GM19025 (cell line): ENCODE data around the gene ERI2.
A peak's percentile ranks its signal among the peaks of the same experiment; 100 is the strongest.
"Not testable (repeated sequence)": the region's sequence is repeated elsewhere in the genome, so short reads cannot be mapped to it uniquely, and the experiment has no call there.

Experiments
- ATAC-seq: cut with Tn5 transposase; IDR thresholded peaks from one replicate; pipeline ENCODE4 v1.9.1; 2021; ENCODE audit warnings: mild to moderate bottlenecking, low read depth, moderate library complexity; ENCODE audit not compliant: unreplicated experiment

The ERI2 gene

DNA sequence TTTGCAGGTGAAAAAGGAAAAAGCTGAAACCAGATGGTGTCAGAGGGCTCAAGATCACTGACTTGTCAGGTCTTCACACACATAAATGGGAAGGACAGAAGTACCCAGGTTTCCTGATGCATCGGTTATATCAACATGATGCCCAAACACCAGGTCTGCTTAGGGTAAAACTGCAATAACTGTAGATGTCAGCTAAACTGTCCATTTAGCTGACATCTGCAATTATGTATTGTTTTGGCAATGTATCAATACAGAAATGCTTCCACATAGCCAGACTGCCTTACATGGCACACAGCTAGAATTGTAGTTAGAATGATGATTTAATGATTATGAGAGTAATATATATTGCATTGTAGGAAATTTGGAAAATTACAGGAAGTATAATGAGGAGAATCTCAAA is 37.5 kb downstream of the ERI2 start:
- ATAC-seq: no peak

DNA sequence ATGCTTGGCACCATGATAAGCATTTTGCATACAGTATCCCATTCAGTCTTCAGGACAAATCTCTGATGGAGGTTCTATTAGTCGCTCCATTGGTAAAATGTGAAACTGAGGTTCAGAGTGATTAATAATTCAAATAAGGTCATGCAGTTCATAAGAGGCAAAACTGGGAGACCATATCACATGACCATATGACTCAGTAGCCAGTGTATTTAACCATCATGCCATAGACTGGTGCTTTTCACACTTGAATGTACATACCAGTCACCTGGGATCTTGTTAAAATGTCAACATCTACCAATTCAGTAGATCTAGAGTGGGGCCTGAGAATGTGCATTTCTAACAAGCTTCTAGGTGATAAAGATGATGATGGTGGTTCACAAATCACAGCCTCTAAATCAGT is 38.2 kb downstream of the ERI2 start:
- ATAC-seq: no peak

DNA sequence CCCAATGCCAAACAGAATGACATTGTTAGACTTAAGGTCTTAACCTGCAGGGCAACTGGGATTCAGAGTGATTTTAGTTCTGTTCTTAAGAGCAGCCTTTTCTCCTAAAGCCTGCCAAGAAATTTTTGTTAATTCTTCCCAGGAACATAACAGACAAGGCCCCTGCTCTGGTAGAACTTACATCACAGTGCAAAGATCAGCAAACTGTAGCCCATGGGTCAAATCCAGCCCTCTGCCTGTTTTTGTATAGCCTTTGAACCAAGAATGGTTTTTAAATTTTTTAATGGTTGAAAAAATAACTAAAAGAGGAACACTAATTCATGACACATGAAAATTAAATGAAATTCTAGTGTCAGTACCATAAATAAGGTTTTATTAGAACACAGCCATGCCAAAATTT is 38.7 kb downstream of the ERI2 start:
- no peak for ATAC-seq

DNA sequence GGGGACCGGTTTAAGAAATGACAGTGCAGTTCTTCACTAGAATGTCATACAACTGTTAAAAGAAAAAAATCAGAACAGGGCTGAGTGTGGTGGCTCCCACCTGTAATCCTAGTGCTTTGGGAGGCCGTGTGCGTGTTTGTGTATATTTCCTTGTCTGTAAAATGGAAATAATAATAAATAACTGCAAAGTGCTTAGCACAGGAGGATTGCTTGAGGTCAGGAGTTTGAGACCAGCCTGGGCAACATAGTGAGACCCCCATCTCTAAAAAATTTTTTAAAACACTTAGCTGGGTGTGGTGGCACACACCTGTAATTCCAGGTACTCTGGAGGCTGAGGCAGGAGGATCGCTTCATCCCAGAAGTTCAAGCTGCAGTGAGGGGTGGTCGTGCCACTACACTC is 40.0 kb downstream of the ERI2 start:
- ATAC-seq: no peak

DNA sequence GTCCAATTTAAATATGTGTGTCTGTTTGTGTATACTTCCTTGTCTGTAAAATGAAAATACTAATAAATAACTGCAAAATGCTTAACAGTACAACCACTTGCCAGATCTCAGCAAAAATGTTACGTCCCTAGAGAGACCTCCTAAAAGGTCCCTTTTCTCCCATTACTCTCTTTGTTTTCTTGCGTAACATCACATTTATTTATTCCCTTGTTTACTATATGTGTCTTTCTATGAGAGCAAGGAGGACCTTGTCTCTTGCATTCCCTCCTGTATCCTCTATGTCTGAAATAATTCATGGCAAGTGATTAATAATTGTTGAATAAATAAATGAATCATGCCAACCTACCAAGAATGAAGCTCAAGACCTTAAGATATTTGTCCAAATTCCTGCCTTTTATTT is 40.5 kb downstream of the ERI2 start:
- no peak for ATAC-seq

DNA sequence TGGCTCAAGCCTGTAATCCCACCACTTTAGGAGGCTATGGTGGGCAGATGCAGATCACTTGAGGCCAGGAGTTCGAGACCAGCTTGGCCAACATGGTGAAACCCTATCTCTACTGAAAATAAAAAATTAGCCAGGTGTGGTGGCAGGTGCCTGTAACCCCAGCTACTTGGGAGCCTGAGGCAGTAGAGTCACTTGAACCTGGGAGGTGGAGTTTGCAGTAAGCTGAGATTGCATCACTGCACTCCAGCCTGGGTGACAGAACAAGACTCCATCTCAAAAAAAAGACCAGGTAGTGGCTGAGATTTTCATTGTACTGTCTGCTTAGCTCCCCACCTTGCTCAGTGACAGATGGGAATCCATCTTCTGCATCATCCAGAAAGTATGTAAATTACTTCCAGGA is 41.8 kb downstream of the ERI2 start:
- not testable (repeated sequence) for ATAC-seq

DNA sequence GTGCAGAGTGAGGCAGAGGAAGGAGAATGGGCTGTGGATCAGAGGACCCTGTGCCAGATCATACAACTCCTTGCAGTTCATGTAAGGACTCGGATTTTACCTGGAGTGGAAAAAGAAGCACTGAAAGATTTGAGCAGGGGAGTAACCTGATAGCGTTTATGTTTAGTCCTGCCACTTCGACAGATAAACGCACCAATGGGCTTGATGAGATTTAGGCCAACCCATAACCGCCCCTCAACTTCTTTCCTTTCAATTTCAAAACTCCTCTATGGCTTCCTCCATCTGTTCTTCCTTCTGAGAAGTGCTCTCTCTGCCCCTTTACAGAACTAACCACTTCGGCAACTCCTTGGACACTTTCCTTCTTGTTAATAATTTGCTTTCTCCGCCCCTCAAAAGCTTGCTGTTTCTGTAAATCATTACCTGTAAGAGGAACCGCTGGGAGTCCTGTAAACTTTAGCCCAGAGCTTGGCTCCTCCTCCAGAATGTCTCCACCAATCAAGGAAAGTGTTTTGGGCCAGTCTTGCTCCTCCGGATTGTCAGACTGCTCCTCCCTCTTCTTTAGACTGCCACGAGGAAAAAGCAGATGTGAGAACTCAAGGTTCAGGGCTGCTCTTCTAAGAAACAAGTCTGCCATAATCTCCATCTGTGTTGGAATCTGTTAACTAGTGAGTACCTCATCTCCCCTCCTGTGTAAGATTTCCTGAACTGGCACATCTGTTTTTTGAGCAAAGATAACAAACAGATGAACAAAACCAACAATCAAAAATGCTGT is 42.6 kb downstream of the ERI2 start, which contains the start of gene ACSM3:
TSS of gene ACSM3 (plus strand) at position 554 of the 772 bp plus-strand sequence. CDS start 6,021 bp downstream, outside the sequence.
- ATAC-seq: peak; percentile 95

DNA sequence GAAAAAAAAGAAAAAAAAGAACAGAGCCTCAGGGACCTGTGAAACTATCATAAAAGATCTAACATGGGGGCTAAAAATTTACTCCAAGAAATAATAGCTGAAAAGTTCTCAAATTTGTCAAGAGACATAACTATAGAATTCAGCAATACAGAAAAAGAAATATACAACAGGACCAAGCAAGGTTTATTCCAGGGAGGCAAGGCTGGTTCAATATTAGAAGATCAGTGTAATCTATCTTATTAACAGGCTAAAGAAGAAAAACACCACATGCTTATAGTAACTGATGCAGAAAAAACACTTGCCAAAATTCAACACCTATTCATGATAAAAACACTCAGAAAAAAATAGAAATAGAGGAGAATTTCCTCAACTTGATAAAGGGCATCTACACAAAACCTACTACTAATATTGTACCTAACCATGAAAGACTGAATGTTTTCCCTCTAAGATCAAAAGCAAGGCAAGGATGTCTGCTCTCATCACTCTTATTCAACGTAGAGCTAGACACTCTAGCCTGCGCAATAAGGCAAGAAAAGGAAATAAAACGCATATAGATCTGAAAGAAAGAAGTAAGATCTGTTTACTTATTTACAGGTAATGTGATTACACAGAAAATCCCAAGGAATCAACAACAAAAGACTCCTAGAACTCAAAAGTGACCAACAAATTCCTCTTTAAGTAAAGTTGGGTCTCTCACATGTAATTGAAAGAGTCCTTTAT is 43.7 kb downstream of the ERI2 start:
- no peak for ATAC-seq

DNA sequence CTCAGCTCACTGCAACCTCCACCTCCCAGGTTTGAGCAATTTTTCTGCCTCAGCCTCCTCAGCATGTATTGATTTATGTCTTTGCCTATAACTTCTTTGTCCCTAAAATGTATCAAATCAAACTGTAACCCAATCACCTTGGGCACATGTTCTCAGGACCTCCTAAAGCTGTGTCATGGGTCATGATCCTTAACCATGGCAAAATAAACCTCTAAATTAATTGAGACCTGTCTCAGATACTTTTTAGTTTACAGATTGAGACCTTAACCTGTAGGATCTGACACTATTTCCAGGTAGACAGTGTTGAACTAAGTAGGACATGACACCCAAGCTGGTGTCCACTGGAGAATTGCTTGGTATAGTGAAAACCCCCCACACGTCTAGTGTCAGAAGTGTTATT is 45.1 kb downstream of the ERI2 start:
- ATAC-seq: no peak

DNA sequence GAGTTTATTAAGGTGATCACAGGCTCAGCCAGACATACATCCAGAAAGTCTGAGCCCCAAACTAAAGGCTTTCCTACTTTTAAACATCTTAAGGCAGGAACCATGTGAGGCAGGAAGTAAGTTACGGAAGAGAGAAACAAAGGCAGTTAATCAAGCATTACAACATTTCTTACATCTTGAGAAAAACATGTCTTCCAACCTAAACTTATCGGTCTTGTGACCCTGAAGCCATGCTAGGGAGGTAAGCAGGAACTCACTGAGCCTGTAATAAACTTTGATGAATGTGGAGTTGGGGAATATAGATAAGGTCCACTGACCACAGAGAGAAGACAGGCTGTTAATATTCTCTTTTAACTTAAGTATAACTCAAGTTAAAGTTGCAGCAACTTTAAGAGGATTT is 45.9 kb downstream of the ERI2 start:
- ATAC-seq: no peak

DNA sequence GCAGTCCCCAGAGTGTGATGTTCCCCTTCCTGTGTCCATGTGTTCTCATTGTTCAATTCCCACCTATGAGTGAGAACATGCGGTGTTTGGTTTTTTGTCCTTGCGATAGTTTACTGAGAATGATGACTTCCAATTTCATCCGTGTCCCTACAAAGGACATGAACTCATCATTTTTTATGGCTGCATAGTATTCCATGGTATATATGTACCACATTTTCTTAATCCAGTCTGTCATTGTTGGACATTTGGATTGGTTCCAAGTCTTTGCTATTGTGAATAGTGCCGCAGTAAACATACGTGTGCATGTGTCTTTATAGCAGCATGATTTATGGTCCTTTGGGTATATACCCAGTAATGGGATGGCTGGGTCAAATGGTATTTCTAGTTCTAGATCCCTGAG is 50.5 kb downstream of the ERI2 start:
- not testable (repeated sequence) for ATAC-seq

DNA sequence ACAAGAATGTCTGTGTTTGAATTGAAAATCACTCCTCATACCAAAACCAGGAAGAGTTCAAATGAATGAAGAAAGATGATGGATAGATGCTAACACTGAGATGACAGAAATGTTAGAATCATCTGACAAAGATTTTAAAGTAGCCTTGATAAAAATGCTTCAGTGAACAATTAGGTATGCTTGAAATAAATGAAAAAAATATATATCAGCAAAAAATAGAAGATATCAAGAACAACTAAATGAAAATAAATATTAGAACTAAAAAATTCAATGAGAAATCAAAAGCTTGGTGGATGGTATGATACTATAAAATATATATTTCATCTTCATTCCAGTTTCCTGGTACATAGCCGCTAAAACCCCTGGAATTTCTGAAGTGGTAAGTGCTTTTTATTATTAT is 51.0 kb downstream of the ERI2 start:
- ATAC-seq: no peak

DNA sequence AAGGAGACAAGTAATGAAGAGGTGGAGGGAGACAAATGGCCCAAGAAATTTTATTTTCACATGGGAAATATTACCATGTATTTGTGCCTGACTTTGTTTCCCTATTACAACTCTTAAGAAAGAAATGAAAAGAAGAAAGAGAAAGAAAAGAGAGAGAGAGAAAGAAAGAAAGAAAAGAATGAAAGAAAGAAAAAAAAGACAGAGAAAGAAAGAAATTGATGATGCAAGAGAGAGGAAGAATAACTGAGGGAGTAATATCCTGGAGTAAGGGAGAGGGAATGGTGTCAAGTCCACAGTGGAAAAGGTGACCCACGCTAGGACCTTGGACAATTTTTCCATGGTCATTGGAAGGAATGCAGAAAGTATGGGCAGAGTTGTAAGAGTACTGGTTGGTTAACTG is 52.5 kb downstream of the ERI2 start:
- no peak for ATAC-seq

DNA sequence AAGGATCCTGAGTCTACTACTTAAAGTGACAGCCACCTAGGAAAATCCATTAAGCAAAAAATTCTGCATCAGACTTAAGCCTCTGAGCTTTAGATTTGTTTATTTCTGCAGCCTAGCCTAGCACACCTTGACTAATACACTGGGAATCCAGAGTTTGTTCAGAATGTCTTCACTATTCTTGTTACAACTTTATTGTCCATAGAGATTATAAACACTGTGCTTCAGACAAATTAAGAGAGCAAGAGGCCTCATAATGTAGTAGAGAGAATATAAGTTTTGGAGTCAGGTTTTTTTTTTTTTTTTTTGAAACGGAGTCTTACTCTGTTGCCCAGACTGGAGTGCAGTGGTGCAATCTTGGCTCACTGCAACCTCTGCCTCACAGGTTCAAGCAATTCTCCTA is 55.7 kb downstream of the ERI2 start:
- no peak for ATAC-seq

DNA sequence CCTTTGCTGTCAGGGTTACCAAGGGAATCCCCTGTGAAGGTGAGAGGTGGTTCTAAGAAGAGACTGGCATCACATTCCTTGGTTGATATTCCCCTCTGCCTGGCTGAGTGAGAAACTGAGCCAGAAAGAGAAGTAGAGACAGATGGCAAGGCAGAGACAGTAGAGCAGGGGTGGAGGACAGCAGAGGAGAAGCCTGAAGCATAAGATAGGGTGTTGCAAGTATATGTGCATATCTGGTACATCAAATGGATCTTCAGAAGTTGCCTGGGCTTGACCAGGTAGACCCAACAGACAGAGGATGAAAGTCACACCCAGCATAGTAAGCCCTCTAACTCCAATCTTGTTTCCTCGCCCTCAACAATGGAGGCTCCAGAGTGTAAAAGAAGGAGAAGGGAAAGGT is 56.8 kb downstream of the ERI2 start:
- ATAC-seq: no peak

DNA sequence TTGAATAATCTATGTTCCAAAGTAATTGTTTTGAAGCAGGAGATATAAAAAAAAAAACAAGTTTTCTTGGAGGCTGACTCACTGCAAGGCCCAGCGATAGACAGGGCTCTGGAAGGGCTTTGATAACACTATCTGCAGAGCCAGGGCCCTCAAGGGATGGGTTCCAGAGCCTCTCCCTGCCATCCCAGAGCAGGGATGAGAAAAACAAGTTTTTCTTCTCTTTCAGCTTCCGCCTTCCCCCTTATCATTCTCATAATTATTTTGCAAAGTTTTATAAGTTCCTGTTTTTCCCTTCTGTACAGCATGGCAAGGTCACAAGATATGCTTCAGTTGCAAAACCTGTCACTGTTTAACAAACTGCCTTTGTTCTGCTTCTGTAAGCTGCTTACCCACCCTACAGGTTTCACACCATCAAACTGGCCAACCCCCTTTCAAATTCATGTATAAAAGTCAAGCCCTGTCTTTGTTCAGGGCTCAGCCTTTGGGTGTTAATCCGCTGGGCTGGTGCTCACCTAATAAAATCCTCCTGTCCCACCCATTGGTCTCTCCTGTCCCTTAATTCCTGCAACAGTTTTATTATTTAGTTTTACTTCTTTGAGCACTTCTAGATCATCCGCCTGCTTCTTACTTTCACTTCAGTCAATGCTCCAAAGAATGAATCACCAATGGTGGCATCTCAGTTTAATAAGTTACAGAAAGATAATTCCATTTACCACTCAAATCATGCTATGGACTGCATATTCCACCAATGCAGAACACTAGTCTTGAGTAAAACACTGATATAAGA is 59.0 kb downstream of the ERI2 start:
- no peak for ATAC-seq

DNA sequence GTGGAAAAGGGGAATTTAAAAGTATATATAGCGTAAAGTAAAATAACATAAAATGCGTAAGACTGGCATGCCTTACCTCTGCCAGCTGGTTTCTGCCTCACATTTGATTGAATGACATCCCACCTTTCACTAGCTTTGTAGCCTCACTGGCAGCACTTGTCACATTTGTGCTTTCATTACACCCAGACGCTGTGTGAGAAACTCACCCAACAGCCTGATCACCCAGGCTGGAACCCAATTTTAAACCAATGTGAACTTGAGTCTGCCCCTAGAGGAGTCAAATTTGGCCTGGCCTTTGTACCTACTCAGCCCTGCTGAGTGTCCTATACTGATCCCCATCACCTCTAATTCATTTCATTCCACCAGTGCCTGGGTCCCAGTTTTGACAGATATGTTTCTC is 59.8 kb downstream of the ERI2 start:
- no peak for ATAC-seq
